Measurements from ENCODE around the gene FIG4. TPM values are rescaled to one million over a fixed set of nuclear protein-coding genes. Genes with fewer than 3 reads are reported as not detected.

Gene FIG4
- total RNA-seq, 1 experiment from 2014 or later, result 10.9 TPM

- no TSS peak for BruUV-seq (replicated peaks)
- CTCF ChIA-PET, result no interaction called here
- no peak overlapping the region for H3K4me3 ChIP-seq (ENCODE audit: low read depth, low read length, poor library complexity, severe bottlenecking)
- no peaks in the 10 kb centered on the region for H3K27me3 ChIP-seq (replicated peaks; ENCODE audit: insufficient read depth, low read depth, low read length, poor library complexity)
- no peak overlapping the region for H3K27ac ChIP-seq (ENCODE audit: low read depth, low read length, poor library complexity, severe bottlenecking)
- H3K36me3 ChIP-seq (ENCODE audit: insufficient read depth, low read length, poor library complexity, severe bottlenecking), result no peaks in the 10 kb centered on the region
- intact Hi-C loops (cut with micrococcal nuclease; ENCODE audit: unreplicated experiment), result no loop called here
- H3K4me1 ChIP-seq (ENCODE audit: insufficient read depth, low read length, poor library complexity, severe bottlenecking), result no peaks in the 10 kb centered on the region
- POLR2A ChIA-PET (ENCODE audit: low non-redundant PET), result no interaction called here
- no peaks in the 10 kb centered on the region for H3K9me3 ChIP-seq (ENCODE audit: low read depth, low read length, poor library complexity, severe bottlenecking)
- DNase-seq (ENCODE audit: low spot score), result no peak
- TF ChIP-seq CTCF (conservative IDR thresholded peaks at IDR 0.05; ENCODE audit: low read depth, low read length) (no peak), EZH2 (IDR thresholded peaks at IDR 0.05; ENCODE audit: borderline replicate concordance, low read depth, low read length, poor library complexity, severe bottlenecking) (no peak)
Measured at GRCh38 chr6:109808837-109809236, 117.7 kb downstream of the FIG4 start.

- ChIA-PET CTCF (no interaction called here), POLR2A (ENCODE audit: low non-redundant PET) (no interaction called here)
- Histone ChIP-seq H3K27ac (ENCODE audit: low read depth, low read length, poor library complexity, severe bottlenecking) (no peak overlapping the region), H3K27me3 (replicated peaks; ENCODE audit: insufficient read depth, low read depth, low read length, poor library complexity) (no peaks in the 10 kb centered on the region), H3K4me1 (ENCODE audit: insufficient read depth, low read length, poor library complexity, severe bottlenecking) (no peaks in the 10 kb centered on the region), H3K4me3 (ENCODE audit: low read depth, low read length, poor library complexity, severe bottlenecking) (no peak overlapping the region), H3K9me3 (ENCODE audit: low read depth, low read length, poor library complexity, severe bottlenecking) (no peaks in the 10 kb centered on the region), H3K36me3 (ENCODE audit: insufficient read depth, low read length, poor library complexity, severe bottlenecking) (no peaks in the 10 kb centered on the region)
- BruUV-seq (replicated peaks), result no TSS peak
- intact Hi-C loops (cut with micrococcal nuclease; ENCODE audit: unreplicated experiment), result no loop called here
- DNase-seq (ENCODE audit: low spot score), result no peak
- TF ChIP-seq CTCF (conservative IDR thresholded peaks at IDR 0.05; ENCODE audit: low read depth, low read length) (no peak), EZH2 (IDR thresholded peaks at IDR 0.05; ENCODE audit: borderline replicate concordance, low read depth, low read length, poor library complexity, severe bottlenecking) (no peak)
Measured at GRCh38 chr6:109815054-109815453, 124.0 kb downstream of the FIG4 start.

- H3K27ac ChIP-seq (ENCODE audit: low read depth, low read length, poor library complexity, severe bottlenecking), result no peak overlapping the region
- BruUV-seq (replicated peaks), result no TSS peak
- no peaks in the 10 kb centered on the region for H3K27me3 ChIP-seq (replicated peaks; ENCODE audit: insufficient read depth, low read depth, low read length, poor library complexity)
- ChIA-PET CTCF (no interaction called here), POLR2A (ENCODE audit: low non-redundant PET) (no interaction called here)
- no peak overlapping the region for H3K4me3 ChIP-seq (ENCODE audit: low read depth, low read length, poor library complexity, severe bottlenecking)
- H3K36me3 ChIP-seq (ENCODE audit: insufficient read depth, low read length, poor library complexity, severe bottlenecking), result no peaks in the 10 kb centered on the region
- no peak for DNase-seq (ENCODE audit: low spot score)
- intact Hi-C loops (cut with micrococcal nuclease; ENCODE audit: unreplicated experiment), result no loop called here
- no peak for TF ChIP-seq CTCF (conservative IDR thresholded peaks at IDR 0.05; ENCODE audit: low read depth, low read length)
- no peak for TF ChIP-seq EZH2 (IDR thresholded peaks at IDR 0.05; ENCODE audit: borderline replicate concordance, low read depth, low read length, poor library complexity, severe bottlenecking)
- H3K4me1 ChIP-seq (ENCODE audit: insufficient read depth, low read length, poor library complexity, severe bottlenecking), result no peaks in the 10 kb centered on the region
- H3K9me3 ChIP-seq (ENCODE audit: low read depth, low read length, poor library complexity, severe bottlenecking), result no peaks in the 10 kb centered on the region
Measured at GRCh38 chr6:109816452-109817374, 125.6 kb downstream of the FIG4 start.

All from A673 (cell line).